IMR-90 (cell line): ENCODE results near the gene JPH4.

Experiments used
- BHLHE40 ChIP-seq: fragments of 150-350 bp; IDR thresholded peaks from 2 replicates; pipeline ENCODE4 v1.6.1; 2016; ENCODE audit warnings: mild to moderate bottlenecking, low read depth, low read length
- CEBPB ChIP-seq: IDR thresholded peaks from 2 replicates; pipeline ENCODE4 v1.6.1; 2012; ENCODE audit warnings: low read depth, low read length, improper control_type of control experiment
- POLR2A ChIP-seq: IDR thresholded peaks from 2 replicates; pipeline ENCODE4 v1.6.1; 2012; ENCODE audit warnings: mild to moderate bottlenecking, low read depth, low read length
- RFX5 ChIP-seq: IDR thresholded peaks from 2 replicates; pipeline ENCODE4 v1.8.0; 2012; ENCODE audit warnings: low read depth, mild to moderate bottlenecking, low read length, moderate library complexity
- SMC3 ChIP-seq: fragments of 150-350 bp; IDR thresholded peaks from 2 replicates; pipeline ENCODE4 v1.6.1; 2016; ENCODE audit warnings: low read depth, mild to moderate bottlenecking, antibody characterized with exemption, low read length, moderate library complexity
- TF ChIP-seq, protein P1 (sequence below): conservative IDR thresholded peaks from 2 replicates; pipeline ENCODE4 v1.5.1; 2012; ENCODE audit warnings: mild to moderate bottlenecking, low read depth, low read length, improper control_type of control experiment
- TF ChIP-seq, protein P2 (sequence below): fragments of 150-350 bp; IDR thresholded peaks from 2 replicates; pipeline ENCODE4 v1.6.1; 2017; ENCODE audit warnings: mild to moderate bottlenecking, antibody characterized with exemption, low read length, low read depth

DNA sequence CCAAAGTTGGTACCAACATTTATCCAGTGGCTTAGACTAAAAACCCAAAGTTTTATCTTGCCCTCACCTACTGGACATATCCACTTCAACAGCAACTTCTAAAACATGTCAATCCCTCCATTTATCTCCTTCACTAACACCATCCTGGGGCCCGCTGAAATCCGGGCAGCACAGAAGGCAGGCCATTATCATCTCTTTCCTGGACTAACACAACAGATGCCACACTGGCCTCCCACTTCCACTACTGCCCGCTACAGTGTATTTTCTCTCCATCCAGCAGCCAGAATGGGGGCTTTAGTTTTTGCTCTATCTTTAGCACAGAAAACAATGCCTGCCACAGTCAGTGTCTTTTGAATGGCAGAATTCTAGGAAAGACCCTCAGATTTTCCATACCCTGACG lies 42.6 kb downstream of the JPH4 start:
- TF ChIP-seq POLR2A: no peak
- TF ChIP-seq, protein P1, sequence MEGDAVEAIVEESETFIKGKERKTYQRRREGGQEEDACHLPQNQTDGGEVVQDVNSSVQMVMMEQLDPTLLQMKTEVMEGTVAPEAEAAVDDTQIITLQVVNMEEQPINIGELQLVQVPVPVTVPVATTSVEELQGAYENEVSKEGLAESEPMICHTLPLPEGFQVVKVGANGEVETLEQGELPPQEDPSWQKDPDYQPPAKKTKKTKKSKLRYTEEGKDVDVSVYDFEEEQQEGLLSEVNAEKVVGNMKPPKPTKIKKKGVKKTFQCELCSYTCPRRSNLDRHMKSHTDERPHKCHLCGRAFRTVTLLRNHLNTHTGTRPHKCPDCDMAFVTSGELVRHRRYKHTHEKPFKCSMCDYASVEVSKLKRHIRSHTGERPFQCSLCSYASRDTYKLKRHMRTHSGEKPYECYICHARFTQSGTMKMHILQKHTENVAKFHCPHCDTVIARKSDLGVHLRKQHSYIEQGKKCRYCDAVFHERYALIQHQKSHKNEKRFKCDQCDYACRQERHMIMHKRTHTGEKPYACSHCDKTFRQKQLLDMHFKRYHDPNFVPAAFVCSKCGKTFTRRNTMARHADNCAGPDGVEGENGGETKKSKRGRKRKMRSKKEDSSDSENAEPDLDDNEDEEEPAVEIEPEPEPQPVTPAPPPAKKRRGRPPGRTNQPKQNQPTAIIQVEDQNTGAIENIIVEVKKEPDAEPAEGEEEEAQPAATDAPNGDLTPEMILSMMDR: no peak
- TF ChIP-seq RFX5: no peak
- TF ChIP-seq SMC3: no peak
- no peak for TF ChIP-seq CEBPB
- TF ChIP-seq, protein P2, sequence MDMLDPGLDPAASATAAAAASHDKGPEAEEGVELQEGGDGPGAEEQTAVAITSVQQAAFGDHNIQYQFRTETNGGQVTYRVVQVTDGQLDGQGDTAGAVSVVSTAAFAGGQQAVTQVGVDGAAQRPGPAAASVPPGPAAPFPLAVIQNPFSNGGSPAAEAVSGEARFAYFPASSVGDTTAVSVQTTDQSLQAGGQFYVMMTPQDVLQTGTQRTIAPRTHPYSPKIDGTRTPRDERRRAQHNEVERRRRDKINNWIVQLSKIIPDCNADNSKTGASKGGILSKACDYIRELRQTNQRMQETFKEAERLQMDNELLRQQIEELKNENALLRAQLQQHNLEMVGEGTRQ: no peak
- TF ChIP-seq BHLHE40: no peak
